Right renal cortex interstitium (tissue), 3 donors: Measurements from ENCODE around the gene USP2. TPM values are rescaled to one million over a fixed set of nuclear protein-coding genes. Genes with fewer than 3 reads are reported as not detected.
"Not testable (repeated sequence)": the region's sequence is repeated elsewhere in the genome, so short reads cannot be mapped to it uniquely, and the experiment has no call there.

ENCODE experiments used
- DNase-seq, 3 donors: peaks; one replicate each; pipeline ENCODE4 v3.0.0-alpha.2; 2013; ENCODE audit warnings: low read depth in 3 of 3, low spot score in 2 of 3
- polyA plus RNA-seq, 3 donors: library from polyadenylated mRNA; unstranded; fragments of 120-200 nt; gene quantifications; one replicate each; pipeline ENCODE4 v1.2.1, GENCODE V29; 2013; ENCODE audit not compliant: insufficient read length in 3 of 3

USP2 gene
- polyA plus RNA-seq, 3 donors: 7.1 to 11.8 (median 8.7) TPM

DNA sequence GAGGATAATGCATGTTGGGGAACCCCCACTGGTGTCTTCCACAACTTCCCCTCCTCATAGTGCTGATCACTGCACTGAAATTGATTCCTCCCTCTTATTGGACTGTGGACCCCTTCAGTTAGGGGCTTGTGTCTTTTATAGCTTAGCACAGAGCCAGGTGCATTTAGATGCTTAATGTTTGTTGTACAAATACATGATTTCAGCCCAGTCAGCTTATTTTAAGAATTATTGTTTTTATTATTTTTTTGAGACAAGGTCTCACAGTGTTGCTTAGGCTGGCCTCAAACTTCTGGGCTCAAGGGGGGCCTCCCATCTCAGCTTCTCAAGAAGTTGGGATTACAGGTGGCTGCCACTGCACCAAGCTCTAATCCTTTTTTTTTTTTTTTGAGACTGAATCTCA is 33.2 kb upstream of the USP2 start:
- no peak for DNase-seq

- no peak for DNase-seq
Observed at GRCh38 chr11:119414321-119414720, 32.8 kb upstream of the USP2 start.

GRCh38 chr11:119412072-119412471 is 30.6 kb upstream of the USP2 start:
- DNase-seq: no peak

- no peak for DNase-seq
Observed at GRCh38 chr11:119410501-119410900, 29.0 kb upstream of the USP2 start.

GRCh38 chr11:119409731-119410130 is 28.2 kb upstream of the USP2 start:
- DNase-seq: no peak

DNA sequence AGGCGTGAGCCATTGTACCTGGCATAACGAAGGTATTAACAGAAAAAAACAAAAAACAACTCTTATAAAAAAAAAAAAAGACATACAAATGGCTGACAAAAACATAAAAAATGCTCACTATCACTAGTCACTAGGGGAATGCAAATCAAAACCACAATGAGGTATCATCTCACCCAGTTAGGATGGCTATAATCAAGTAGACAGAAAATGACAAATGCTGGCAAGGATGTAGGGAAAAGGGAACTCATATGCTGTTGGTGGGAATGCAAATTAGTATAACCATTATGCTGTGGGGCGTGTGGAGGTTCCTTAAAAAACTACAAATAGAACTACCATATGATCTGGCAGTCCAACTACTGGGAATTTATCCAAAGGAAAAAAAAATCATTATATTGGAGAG is 24.5 kb upstream of the USP2 start:
- DNase-seq: no peak

GRCh38 chr11:119405448-119405847 is 24.0 kb upstream of the USP2 start:
- DNase-seq: not testable (repeated sequence)

- no peak for DNase-seq
Observed at GRCh38 chr11:119404872-119405271, 23.4 kb upstream of the USP2 start.

GRCh38 chr11:119403021-119403420 is 21.5 kb upstream of the USP2 start:
- DNase-seq: no peak

- no peak for DNase-seq
Observed at GRCh38 chr11:119402470-119402869, 21.0 kb upstream of the USP2 start.

DNA sequence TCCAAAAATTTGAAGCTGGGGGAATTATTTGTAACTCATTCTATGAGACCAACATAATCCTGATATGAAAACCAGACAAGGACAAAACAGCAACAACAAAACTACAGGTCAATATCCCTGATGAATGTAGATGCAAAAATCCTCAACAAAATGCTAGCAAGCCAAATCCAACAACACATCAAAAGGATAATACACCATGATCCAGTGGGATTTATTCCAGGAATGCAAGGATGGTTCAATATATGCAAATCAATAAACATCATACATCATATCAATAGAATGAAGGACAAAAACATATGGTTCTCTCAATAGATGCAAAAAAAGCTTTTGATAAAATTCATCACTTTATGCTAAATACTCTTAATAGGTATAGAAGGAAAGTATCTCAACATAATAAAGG is 19.4 kb upstream of the USP2 start:
- no peak for DNase-seq

GRCh38 chr11:119397740-119398139 is 16.2 kb upstream of the USP2 start:
- no peak for DNase-seq

GRCh38 chr11:119396835-119397234 is 15.3 kb upstream of the USP2 start:
- no peak for DNase-seq

GRCh38 chr11:119391275-119391674 is 9.8 kb upstream of the USP2 start:
- no peak for DNase-seq

DNA sequence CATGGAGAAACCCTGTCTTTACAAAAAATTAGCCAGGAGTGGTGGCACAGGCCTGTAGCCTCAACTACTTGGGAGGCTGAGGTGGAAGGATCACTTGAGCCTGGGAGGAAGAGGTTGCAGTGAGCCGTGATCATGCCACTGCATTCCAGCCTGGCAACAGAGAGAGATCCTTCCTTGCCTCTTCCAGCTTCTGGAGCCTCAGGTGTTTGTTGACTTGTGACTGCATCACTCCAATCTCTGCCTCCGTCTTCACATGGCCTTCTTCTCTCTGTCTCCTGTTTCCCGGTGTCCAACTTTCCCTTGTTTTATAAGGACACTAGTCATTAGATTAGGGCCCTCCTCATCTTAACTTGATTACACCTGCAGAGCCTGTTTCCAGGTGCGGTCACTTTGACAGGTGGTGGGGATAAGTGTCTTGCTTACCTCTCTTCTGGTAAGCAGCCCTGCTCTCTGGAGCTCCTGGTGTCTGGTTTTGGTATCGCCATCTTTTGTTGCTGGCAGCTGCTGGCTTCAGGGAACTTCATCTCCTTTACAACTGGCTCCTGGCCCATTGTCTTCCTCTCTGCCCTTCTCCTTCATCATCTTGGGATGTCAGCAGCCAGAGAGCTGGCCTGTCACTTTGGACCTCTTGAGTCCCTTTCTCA is 8.2 kb upstream of the USP2 start:
- no peak for DNase-seq

DNA sequence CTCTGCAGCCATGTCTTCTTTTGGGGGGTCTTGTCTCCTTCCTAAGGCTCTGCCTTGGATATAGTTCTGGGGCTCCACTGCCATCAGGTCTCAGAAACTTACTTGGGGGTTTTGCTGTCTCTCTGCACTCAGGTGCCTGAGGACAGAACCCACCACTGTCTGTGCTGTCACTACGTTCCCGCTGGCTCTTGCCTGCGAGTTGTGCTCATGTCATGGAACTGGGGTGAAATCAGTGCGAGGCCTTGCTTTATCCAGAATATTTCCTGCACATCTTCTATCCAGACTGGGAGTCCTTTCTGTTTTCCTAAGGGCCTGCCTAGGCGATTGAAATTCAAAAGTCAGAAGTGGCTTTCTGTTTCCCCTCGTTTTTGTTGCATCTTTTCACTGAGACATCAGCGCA is 6.6 kb upstream of the USP2 start:
- no peak for DNase-seq

GRCh38 chr11:119384332-119384731 is 2.8 kb upstream of the USP2 start:
- no peak for DNase-seq

DNA sequence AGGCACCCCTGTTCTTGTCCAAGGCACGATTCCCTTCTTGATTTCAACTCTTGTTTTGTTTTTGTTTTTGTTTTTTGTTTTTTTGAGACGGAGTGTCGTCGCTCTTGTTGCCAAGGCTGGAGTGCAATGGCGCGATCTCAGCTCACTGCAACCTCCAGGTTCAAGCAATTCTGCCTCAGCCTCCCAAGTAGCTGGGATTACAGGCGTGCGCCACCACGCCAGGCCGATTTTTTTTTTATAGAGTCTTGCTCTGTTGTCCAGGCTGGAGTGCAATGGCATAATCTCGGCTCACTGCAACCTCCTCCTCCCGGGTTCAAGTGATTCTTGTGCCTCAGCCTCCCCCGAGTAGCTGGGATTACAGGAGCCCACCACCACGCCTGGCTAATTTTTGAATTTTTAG is 1.0 kb upstream of the USP2 start:
- DNase-seq: not testable (repeated sequence)

DNA sequence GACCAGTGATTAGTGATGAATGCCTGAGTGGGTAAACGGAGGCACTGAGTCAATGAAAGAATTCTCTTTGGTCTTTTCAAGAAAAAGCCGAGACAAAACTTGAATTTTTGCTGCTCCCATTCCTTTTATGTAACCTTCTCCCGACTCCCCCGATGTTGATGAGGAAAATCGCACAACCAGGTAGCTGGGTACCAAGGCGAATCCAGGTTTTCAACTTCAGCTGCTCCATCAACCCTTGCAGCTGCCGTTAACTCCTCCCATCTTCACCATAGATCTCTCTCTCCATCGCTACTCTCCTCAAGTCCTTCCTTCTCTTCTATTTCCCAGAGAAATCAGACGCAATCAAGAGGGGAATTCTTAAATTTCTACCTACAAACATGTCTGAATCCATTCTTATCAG is 611 bp upstream of the USP2 start:
- DNase-seq: no peak

- DNase-seq: no peak
Observed at GRCh38 chr11:119380827-119381180, 686 bp downstream of the USP2 start.

- DNase-seq: no peak
Observed at GRCh38 chr11:119380160-119380826, 1.2 kb downstream of the USP2 start.

DNA sequence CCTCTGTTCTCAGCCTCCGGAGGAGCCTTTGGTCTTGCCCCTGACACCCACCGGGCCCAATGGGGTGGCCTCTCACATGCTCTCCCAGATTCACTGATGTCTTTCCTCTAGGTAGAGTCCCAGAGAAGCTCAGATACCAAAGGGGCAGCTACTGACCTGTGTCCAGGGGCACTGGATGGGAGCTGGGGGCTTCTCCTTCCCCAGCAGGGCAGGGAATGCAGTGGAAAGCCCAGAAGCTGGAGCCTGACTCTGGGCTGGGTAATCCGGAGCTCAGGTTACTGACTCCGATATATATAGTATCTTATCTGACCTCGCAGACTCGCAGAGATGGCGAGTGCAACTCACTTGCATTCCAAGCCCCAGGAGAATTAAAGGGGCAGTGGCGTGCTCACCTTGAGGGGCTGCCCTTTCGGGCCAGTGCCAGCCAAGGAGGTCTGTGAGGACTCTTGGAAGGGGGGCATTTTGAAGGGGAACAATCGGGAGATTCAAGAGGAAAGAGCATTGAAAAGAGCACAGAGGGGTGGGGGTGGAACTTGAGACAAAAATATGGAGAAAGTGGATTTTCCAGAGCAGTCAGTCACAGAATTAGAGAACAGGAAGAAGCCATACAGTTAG is 2.5 kb downstream of the USP2 start:
- DNase-seq: no peak
